Ascending aorta (tissue), 2 donors: ENCODE measurements around the gene TMSB10. TPM values are rescaled to one million over a fixed set of nuclear protein-coding genes. Genes with fewer than 3 reads are reported as not detected.
"Not testable (repeated sequence)": the region's sequence is repeated elsewhere in the genome, so short reads cannot be mapped to it uniquely, and the experiment has no call there.

Experiments used
- DNase-seq, 2 donors: peaks; one replicate each; pipeline ENCODE4 v3.0.0-alpha.2; 2019; ENCODE audit warnings: low spot score in 2 of 2
- H3K27ac ChIP-seq, 2 donors: fragments of 200-600 bp; sonication (generic); one replicate each; pipeline ENCODE4 v1.5.1; 2016 to 2017; ENCODE audit warnings: mild to moderate bottlenecking in 1 of 2
- H3K27me3 ChIP-seq: fragments of 200-600 bp; sonication (generic); one replicate; pipeline ENCODE4 v1.5.1; 2017
- H3K36me3 ChIP-seq, 2 donors: fragments of 200-600 bp; sonication (generic); one replicate each; pipeline ENCODE4 v1.5.1; 2016
- H3K4me1 ChIP-seq, 2 donors: fragments of 200-600 bp; sonication (generic); one replicate each; pipeline ENCODE4 v1.5.1; 2016 to 2017; ENCODE audit warnings: mild to moderate bottlenecking in 1 of 2
- H3K4me3 ChIP-seq, 2 donors: fragments of 200-600 bp; sonication (generic); one replicate each; pipeline ENCODE4 v1.5.1; 2016 to 2017; ENCODE audit warnings: mild to moderate bottlenecking in 1 of 2
- H3K9me3 ChIP-seq, 2 donors: fragments of 200-600 bp; sonication (generic); one replicate each; pipeline ENCODE4 v1.5.1; 2016
- intact Hi-C: fragments of 100-400 bp; cut with DNase I; formaldehyde crosslinking; loops from one replicate; pipeline ENCODE4 v1.15.1; 2023
- total RNA-seq: library from RNA; depleted of rRNA; stranded (reverse); fragments of >200 nt; gene quantifications from one replicate; pipeline ENCODE4 v1.1.0, GENCODE V29; 2016
- TF ChIP-seq, protein P1 (sequence below), 3 experiments: fragments of 200-600 bp in 2 of 3; fragments of 450-650 bp in 1 of 3; sonication (generic) in 2 of 3; IDR thresholded peaks; one replicate each; pipeline ENCODE4 v1.5.1; 2016 to 2019; ENCODE audit warnings: antibody characterized with exemption in 3 of 3, mild to moderate bottlenecking in 1 of 3, moderate library complexity in 1 of 3

TMSB10 gene
- total RNA-seq, 1 donor from 2014 or later, result 5,452 TPM

GRCh38 chr2:84942964-84943421, 37.5 kb downstream of the TMSB10 start:
- no peaks in the 10 kb centered on the region for H3K36me3 ChIP-seq
- TF ChIP-seq, protein P1, sequence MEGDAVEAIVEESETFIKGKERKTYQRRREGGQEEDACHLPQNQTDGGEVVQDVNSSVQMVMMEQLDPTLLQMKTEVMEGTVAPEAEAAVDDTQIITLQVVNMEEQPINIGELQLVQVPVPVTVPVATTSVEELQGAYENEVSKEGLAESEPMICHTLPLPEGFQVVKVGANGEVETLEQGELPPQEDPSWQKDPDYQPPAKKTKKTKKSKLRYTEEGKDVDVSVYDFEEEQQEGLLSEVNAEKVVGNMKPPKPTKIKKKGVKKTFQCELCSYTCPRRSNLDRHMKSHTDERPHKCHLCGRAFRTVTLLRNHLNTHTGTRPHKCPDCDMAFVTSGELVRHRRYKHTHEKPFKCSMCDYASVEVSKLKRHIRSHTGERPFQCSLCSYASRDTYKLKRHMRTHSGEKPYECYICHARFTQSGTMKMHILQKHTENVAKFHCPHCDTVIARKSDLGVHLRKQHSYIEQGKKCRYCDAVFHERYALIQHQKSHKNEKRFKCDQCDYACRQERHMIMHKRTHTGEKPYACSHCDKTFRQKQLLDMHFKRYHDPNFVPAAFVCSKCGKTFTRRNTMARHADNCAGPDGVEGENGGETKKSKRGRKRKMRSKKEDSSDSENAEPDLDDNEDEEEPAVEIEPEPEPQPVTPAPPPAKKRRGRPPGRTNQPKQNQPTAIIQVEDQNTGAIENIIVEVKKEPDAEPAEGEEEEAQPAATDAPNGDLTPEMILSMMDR (IDR thresholded peaks at IDR 0.05), result no peak
- H3K27ac ChIP-seq, result no peak overlapping the region
- no peaks in the 10 kb centered on the region for H3K27me3 ChIP-seq
- H3K4me3 ChIP-seq, result no peak overlapping the region
- H3K4me1 ChIP-seq, result no peaks in the 10 kb centered on the region
- no peak for DNase-seq
- intact Hi-C loops, result no loop called here
- H3K9me3 ChIP-seq, result no peaks in the 10 kb centered on the region

DNA sequence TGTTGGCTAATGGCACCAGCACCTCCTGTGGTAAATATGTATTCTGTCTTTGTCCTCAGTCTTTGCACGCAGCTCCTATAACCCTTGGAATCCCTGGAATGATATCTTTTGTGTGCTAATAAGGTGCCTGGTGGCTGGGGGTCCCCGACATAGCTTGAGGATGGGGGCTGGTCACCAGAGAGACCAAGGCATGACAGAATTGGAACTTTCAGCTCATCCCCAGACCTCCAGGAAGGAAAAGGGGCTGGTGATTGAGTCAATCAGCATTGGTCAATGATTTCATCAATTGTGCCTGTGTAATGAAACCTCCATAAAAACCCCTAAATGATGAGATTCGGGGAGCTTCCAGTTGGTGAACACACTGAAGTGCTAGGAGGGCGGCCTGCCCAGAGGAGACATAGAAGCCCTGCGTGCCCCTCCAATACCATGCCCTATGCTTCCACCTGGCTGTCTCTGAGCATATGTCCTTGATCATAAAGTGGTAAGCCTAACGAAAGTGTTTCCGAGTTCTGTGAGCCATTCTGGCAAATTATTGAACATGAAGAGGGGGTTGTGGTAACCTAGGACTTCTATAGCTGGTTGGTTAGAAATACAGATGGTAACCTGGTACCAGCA, 38.9 kb downstream of the TMSB10 start:
- Histone ChIP-seq H3K27ac (no peak overlapping the region), H3K27me3 (no peaks in the 10 kb centered on the region), H3K4me3 (no peak overlapping the region), H3K9me3 (no peaks in the 10 kb centered on the region), H3K4me1 (no peaks in the 10 kb centered on the region), H3K36me3 (no peaks in the 10 kb centered on the region)
- intact Hi-C loops, result no loop called here
- DNase-seq, result peak in 1 of 2 donors; percentile 7
- TF ChIP-seq, protein P1 (IDR thresholded peaks at IDR 0.05), result no peak

- peak in 1 of 2 donors; percentile 9 for DNase-seq
- H3K27ac ChIP-seq, intact Hi-C loops: not testable (repeated sequence)
Observed at GRCh38 chr2:84945838-84946203, 40.4 kb downstream of the TMSB10 start.

DNA sequence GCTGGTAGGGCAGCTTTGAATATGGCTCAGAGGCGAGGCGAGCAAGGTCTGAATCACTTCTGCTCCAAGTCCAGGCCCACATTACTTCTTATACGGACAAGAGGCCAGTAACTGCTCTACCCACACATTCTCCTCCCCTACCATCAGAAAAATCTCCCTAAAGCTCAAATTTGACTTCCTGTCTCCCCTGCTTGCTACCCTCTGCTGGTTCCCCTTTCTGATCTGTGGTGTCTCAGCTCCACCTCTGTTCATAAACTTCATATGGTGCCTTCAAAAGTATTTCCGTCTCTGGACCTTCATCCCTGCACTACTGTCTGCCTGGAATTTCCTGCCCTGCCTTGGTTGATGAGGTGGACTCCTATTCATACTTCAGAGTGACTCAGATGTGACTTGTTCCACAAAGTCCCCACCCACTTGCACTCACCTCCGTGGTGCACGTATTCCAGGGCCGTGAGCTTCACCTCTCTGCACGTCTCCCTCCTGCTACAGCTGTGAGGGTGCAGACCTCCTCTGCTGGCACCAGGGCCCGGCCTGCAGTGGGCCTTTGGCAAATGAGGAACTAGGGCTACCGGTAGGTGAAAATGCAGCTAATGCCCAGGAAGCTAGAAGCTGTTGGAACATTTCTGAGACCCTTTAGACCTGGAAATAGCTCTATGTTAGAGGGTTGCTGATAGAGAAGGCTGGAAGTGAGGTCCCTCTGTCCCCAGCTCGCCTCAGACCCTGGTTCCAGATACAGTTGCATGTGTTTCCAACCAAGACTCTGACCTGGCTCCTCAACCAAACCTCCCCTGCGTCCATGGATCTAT, 41.0 kb downstream of the TMSB10 start:
- Histone ChIP-seq H3K36me3 (no peaks in the 10 kb centered on the region), H3K27ac (no peak overlapping the region), H3K4me3 (no peak overlapping the region), H3K4me1 (no peaks in the 10 kb centered on the region), H3K9me3 (no peaks in the 10 kb centered on the region), H3K27me3 (no peaks in the 10 kb centered on the region)
- peak in 1 of 2 donors; percentile 30 for DNase-seq
- intact Hi-C loops, result no loop called here
- TF ChIP-seq, protein P1 (IDR thresholded peaks at IDR 0.05), result no peak

More at GRCh38 chr2:84945838-84946203, 40.4 kb downstream of the TMSB10 start:
- not testable (repeated sequence) for H3K4me3 ChIP-seq, H3K9me3 ChIP-seq, H3K4me1 ChIP-seq, H3K36me3 ChIP-seq, H3K27me3 ChIP-seq

GRCh38 chr2:84947010-84947593, 41.6 kb downstream of the TMSB10 start:
- H3K9me3 ChIP-seq, result no peaks in the 10 kb centered on the region
- TF ChIP-seq, protein P1 (IDR thresholded peaks at IDR 0.05), result no peak
- no peak for DNase-seq
- no peaks in the 10 kb centered on the region for H3K36me3 ChIP-seq
- H3K27ac ChIP-seq, result no peak overlapping the region
- no peaks in the 10 kb centered on the region for H3K4me1 ChIP-seq
- H3K27me3 ChIP-seq, result no peaks in the 10 kb centered on the region
- intact Hi-C loops, result no loop called here
- H3K4me3 ChIP-seq, result no peak overlapping the region

DNA sequence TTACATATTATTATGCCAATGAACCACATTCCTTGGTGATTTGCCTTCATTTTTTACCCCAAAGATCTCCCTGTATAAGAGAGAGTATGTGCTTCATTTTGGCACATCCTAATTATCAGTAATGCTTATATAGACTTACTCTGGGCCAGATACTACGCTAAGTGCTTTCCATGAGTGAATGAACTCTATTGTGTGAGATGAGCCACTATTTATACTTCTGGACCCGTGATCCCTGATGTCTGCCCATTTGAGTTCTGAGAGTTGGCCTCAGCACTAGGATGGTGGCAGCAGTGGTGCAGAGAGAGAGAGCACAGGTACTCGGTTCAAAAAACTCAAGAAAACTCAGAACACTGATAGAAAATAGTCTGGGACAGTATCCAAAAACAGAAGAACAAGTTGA, 48.1 kb downstream of the TMSB10 start:
- Histone ChIP-seq H3K9me3 (no peaks in the 10 kb centered on the region), H3K4me3 (no peak overlapping the region), H3K4me1 (peaks cover 0 to 5% of the 10 kb centered on the region in 2 donors), H3K36me3 (no peaks in the 10 kb centered on the region), H3K27ac (no peak overlapping the region), H3K27me3 (no peaks in the 10 kb centered on the region)
- peak in 1 of 2 donors; percentile 2 for DNase-seq
- intact Hi-C loops, result no loop called here
- TF ChIP-seq, protein P1 (IDR thresholded peaks at IDR 0.05), result no peak
